Spleen (tissue), 11 donors: Measurements from ENCODE around the gene CNOT6. TPM values are rescaled to one million over a fixed set of nuclear protein-coding genes. Genes with fewer than 3 reads are reported as not detected.
"Not testable (repeated sequence)": the region's sequence is repeated elsewhere in the genome, so short reads cannot be mapped to it uniquely, and the experiment has no call there.

ENCODE experiments used
- DNase-seq: peaks from one replicate; pipeline ENCODE4 v3.0.0-alpha.2; 2020
- H3K27ac ChIP-seq, 8 donors: fragments of 200-600 bp; sonication (generic) in 7 of 8; 1 replicate in 4 of 8; 2 replicates in 4 of 8; pipeline versions ENCODE4 v1.5.0 to v1.8.0; 2016 to 2021; ENCODE audit warnings: inconsistent platforms in 4 of 8, mild to moderate bottlenecking in 4 of 8, moderate library complexity in 1 of 8
- H3K27me3 ChIP-seq, 7 donors: fragments of 200-600 bp; sonication (generic) in 6 of 7; replicated peaks in 1 of 7; 1 replicate in 4 of 7; 2 replicates in 3 of 7; pipeline versions ENCODE4 v1.5.0 to v1.8.0; 2016 to 2021; ENCODE audit warnings: inconsistent platforms in 3 of 7, mild to moderate bottlenecking in 1 of 7
- H3K36me3 ChIP-seq, 6 donors: fragments of 200-600 bp; sonication (generic) in 5 of 6; 1 replicate in 4 of 6; 2 replicates in 2 of 6; pipeline versions ENCODE4 v1.5.0 to v1.8.0; 2016 to 2021; ENCODE audit warnings: inconsistent platforms in 2 of 6
- H3K4me1 ChIP-seq, 6 donors: fragments of 200-600 bp; sonication (generic) in 5 of 6; 1 replicate in 3 of 6; 2 replicates in 3 of 6; pipeline versions ENCODE4 v1.5.0 to v1.8.0; 2016 to 2021; ENCODE audit warnings: inconsistent platforms in 3 of 6
- H3K4me3 ChIP-seq, 8 donors: fragments of 200-600 bp; sonication (generic) in 7 of 8; 1 replicate in 4 of 8; 2 replicates in 4 of 8; pipeline versions ENCODE4 v1.5.0 to v1.8.0; 2016 to 2021; ENCODE audit warnings: inconsistent platforms in 4 of 8, mild to moderate bottlenecking in 4 of 8, moderate library complexity in 2 of 8
- H3K9me3 ChIP-seq, 8 donors: fragments of 200-600 bp; sonication (generic) in 7 of 8; 1 replicate in 4 of 8; 2 replicates in 4 of 8; pipeline versions ENCODE4 v1.5.0 to v1.8.0; 2016 to 2021; ENCODE audit warnings: inconsistent platforms in 4 of 8
- CTCF ChIP-seq, 11 experiments: fragments of 200-600 bp in 7 of 11; fragments of 450-650 bp in 4 of 11; sonication (generic) in 4 of 11; IDR thresholded peaks in 8 of 11; conservative IDR thresholded peaks in 3 of 11; 1 replicate in 7 of 11; 2 replicates in 4 of 11; pipeline versions ENCODE4 v1.4.0 to v1.8.0; 2016 to 2021; ENCODE audit warnings: antibody characterized with exemption in 11 of 11, inconsistent platforms in 4 of 11, mild to moderate bottlenecking in 1 of 11
- POLR2A ChIP-seq, 3 donors: fragments of 450-650 bp; IDR thresholded peaks; one replicate each; pipeline ENCODE4 v1.5.1; 2017; ENCODE audit warnings: antibody characterized with exemption in 3 of 3, mild to moderate bottlenecking in 1 of 3
- POLR2AphosphoS5 ChIP-seq, 3 donors: sonication (generic); formaldehyde crosslinking; IDR thresholded peaks; one replicate each; pipeline ENCODE4 v1.5.1; 2017; ENCODE audit warnings: antibody characterized with exemption in 3 of 3
- WGBS, 5 donors: extraction: QIAGEN DNeasy Blood & Tissue Kit in 3 of 5; methylation state at CpG; one replicate each; pipeline versions ENCODE4 v1.1.5 to v1.1.7; 2013 to 2018; 5-methylcytosine and 5-hydroxymethylcytosine counted together
- intact Hi-C: fragments of 100-400 bp; cut with DNase I; formaldehyde crosslinking; loops from one replicate; pipeline ENCODE4 v1.15.0; 2023; ENCODE audit warnings: low total_unique reads
- polyA plus RNA-seq, 3 donors: library from polyadenylated mRNA; stranded (reverse); fragments of 200-250 nt; gene quantifications; one replicate each; pipeline ENCODE4 v1.2.1, GENCODE V29; 2013
- total RNA-seq, 7 donors: library from RNA; depleted of rRNA in 3 of 7; stranded (reverse); fragments of >200 nt in 3 of 7; fragmentation: NEBNext Ultra II Directional in 4 of 7; extraction: Animal tissue kit (Norgen Biotek cat#: 25700) in 4 of 7; gene quantifications; one replicate each; pipeline versions ENCODE4 v1.1.0 to v1.2.1, GENCODE V29; 2016 to 2021
- donor health status: healthy with polysubstance abuse.
- donor health status: DM: no; HTN: no; CAD: no; lungs with moderate emphysema.
- donor health status: DM: no; HTN: no; CAD: no.
- donor health status: Bipolar disorder and iron deficiency.
- donor health status: healthy.
- donor health status: DM: no; HTN: no; CAD: no.
- donor health status: DM: yes; HTN: yes; CAD: no.

The CNOT6 gene
- total and polyA plus RNA-seq, 10 donors, result 5.5 to 26.5 (median 21.6) TPM

GRCh38 chr5:180527659-180528058, 33.5 kb downstream of the CNOT6 start:
- WGBS, 5 donors, result 95 to 100% (median 98%) methylated on average over 15 of the region's 15 CpGs
- TF ChIP-seq POLR2AphosphoS5 (IDR thresholded peaks at IDR 0.05), result no peak
- no peak for TF ChIP-seq POLR2A (IDR thresholded peaks at IDR 0.05)
- no peak for TF ChIP-seq CTCF (IDR thresholded peaks at IDR 0.05 in 8 of 11, conservative IDR thresholded peaks at IDR 0.05 in 3 of 11)
- H3K4me1 ChIP-seq, result peaks cover 5 to 43% (median 31%) of the 10 kb centered on the region in 6 donors
- DNase-seq, result no peak
- H3K4me3 ChIP-seq, result no peak overlapping the region
- no peaks in the 10 kb centered on the region for H3K27me3 ChIP-seq
- intact Hi-C loops, result no loop called here
- peaks cover 0 to 50% (median 18%) of the 10 kb centered on the region in 6 donors for H3K36me3 ChIP-seq
- H3K9me3 ChIP-seq, result no peaks in the 10 kb centered on the region
- no peak overlapping the region for H3K27ac ChIP-seq

GRCh38 chr5:180531036-180531585, 36.9 kb downstream of the CNOT6 start:
- 92 to 99% (median 95%) methylated on average over 25 to 43 of the region's 43 CpGs for WGBS, 5 donors
- peaks cover 0 to 80% (median 20%) of the 10 kb centered on the region in 6 donors for H3K36me3 ChIP-seq
- intact Hi-C loops, H3K9me3 ChIP-seq, H3K4me3 ChIP-seq, H3K27me3 ChIP-seq, H3K4me1 ChIP-seq, H3K27ac ChIP-seq, DNase-seq: not testable (repeated sequence)

- no peaks in the 10 kb centered on the region for H3K9me3 ChIP-seq
- no peaks in the 10 kb centered on the region for H3K27me3 ChIP-seq
- H3K4me1 ChIP-seq, result no peaks in the 10 kb centered on the region
- H3K27ac ChIP-seq, result no peak overlapping the region
- 95 to 100% (median 98%) methylated on average over 1 of the region's 1 CpG for WGBS, 5 donors
- H3K4me3 ChIP-seq, result no peak overlapping the region
- no peak for TF ChIP-seq POLR2A (IDR thresholded peaks at IDR 0.05)
- no peak for TF ChIP-seq POLR2AphosphoS5 (IDR thresholded peaks at IDR 0.05)
- no peak for TF ChIP-seq CTCF (IDR thresholded peaks at IDR 0.05 in 8 of 11, conservative IDR thresholded peaks at IDR 0.05 in 3 of 11)
- intact Hi-C loops, result no loop called here
- DNase-seq, result no peak
- H3K36me3 ChIP-seq, result peaks cover 0 to 84% (median 20%) of the 10 kb centered on the region in 6 donors
Measured at GRCh38 chr5:180532268-180532667, 38.1 kb downstream of the CNOT6 start.

GRCh38 chr5:180533845-180534244, 39.7 kb downstream of the CNOT6 start:
- 89 to 100% (median 97%) methylated on average over 1 of the region's 1 CpG for WGBS, 5 donors
- H3K4me1 ChIP-seq, result no peaks in the 10 kb centered on the region
- TF ChIP-seq CTCF (IDR thresholded peaks at IDR 0.05 in 8 of 11, conservative IDR thresholded peaks at IDR 0.05 in 3 of 11), result no peak
- TF ChIP-seq POLR2A (IDR thresholded peaks at IDR 0.05), result no peak
- no peak for TF ChIP-seq POLR2AphosphoS5 (IDR thresholded peaks at IDR 0.05)
- no peak overlapping the region for H3K27ac ChIP-seq
- intact Hi-C loops, result no loop called here
- peaks cover 0 to 76% (median 20%) of the 10 kb centered on the region in 6 donors for H3K36me3 ChIP-seq
- H3K27me3 ChIP-seq, result no peaks in the 10 kb centered on the region
- DNase-seq, result no peak
- H3K9me3 ChIP-seq, result no peaks in the 10 kb centered on the region
- no peak overlapping the region for H3K4me3 ChIP-seq

- Histone ChIP-seq H3K27me3 (no peaks in the 10 kb centered on the region), H3K36me3 (peaks cover 0 to 59% (median 12%) of the 10 kb centered on the region in 6 donors), H3K9me3 (no peaks in the 10 kb centered on the region), H3K27ac (no peak overlapping the region), H3K4me3 (no peak overlapping the region), H3K4me1 (no peaks in the 10 kb centered on the region)
- TF ChIP-seq CTCF (IDR thresholded peaks at IDR 0.05 in 8 of 11, conservative IDR thresholded peaks at IDR 0.05 in 3 of 11) (no peak), POLR2AphosphoS5 (IDR thresholded peaks at IDR 0.05) (no peak), POLR2A (IDR thresholded peaks at IDR 0.05) (no peak)
- intact Hi-C loops, result no loop called here
- 84 to 95% (median 85%) methylated on average over 4 of the region's 4 CpGs for WGBS, 5 donors
- no peak for DNase-seq
Measured at GRCh38 chr5:180535573-180535972, 41.4 kb downstream of the CNOT6 start.
